ENCODE results near the gene PPP1R1B. TPM values are rescaled to one million over a fixed set of nuclear protein-coding genes. Genes with fewer than 3 reads are reported as not detected.

PPP1R1B gene
- total and polyA plus RNA-seq, 9 of the 15 experiments (the other 6 are each of a cell fraction or from before 2014, with no cell fraction given), result 0.07 to 0.18 (median 0.10) TPM; not detected in 4

DNA sequence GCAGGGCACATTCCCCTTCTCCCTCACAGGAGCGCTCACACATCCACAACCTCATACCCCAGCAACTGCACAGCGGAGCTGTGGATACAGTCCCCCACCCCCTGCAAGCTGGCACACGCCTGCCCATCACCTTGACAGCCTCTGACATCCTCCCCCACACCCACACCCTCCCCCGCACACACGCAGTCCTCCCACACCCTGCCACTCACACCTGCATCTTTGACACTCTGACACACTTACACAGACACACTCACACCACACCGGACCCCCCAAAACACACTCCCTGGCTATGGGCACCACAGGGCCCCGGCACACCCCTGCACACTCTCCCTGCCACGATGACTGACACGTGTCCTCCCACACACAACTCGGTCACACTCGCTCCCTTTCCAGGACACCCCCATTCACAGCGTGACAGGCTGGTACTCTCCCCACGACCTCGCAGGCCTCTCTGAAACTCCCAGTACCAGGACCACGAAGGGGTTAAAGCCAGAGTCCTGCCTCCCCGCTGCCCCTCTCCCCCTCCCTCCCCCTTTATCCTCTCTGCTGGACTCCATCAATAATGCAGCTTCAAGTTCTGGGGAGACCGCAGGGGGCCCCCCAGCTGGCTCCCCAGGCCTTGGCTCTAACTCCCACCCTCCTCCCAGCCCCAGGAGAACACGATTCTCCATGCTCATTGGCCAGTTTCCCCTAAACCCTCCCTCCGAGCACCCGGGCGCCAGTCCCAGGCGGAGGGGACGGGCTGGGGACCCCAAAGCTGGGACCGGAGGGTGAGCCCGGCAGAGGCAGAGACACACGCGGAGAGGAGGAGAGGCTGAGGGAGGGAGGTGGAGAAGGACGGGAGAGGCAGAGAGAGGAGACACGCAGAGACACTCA is at the start of gene PPP1R1B (continued):
- peak; percentile 48; the same call in 1 of the 2 replicates for TF ChIP-seq KLF16 (IDR thresholded peaks at IDR 0.05)
- TF ChIP-seq, protein P1, sequence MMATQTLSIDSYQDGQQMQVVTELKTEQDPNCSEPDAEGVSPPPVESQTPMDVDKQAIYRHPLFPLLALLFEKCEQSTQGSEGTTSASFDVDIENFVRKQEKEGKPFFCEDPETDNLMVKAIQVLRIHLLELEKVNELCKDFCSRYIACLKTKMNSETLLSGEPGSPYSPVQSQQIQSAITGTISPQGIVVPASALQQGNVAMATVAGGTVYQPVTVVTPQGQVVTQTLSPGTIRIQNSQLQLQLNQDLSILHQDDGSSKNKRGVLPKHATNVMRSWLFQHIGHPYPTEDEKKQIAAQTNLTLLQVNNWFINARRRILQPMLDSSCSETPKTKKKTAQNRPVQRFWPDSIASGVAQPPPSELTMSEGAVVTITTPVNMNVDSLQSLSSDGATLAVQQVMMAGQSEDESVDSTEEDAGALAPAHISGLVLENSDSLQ (IDR thresholded peaks at IDR 0.05), result peak; percentile 80
- no peak for TF ChIP-seq FUS (optimal IDR thresholded peaks at IDR 0.05; ENCODE audit: low read depth, low read length)

DNA sequence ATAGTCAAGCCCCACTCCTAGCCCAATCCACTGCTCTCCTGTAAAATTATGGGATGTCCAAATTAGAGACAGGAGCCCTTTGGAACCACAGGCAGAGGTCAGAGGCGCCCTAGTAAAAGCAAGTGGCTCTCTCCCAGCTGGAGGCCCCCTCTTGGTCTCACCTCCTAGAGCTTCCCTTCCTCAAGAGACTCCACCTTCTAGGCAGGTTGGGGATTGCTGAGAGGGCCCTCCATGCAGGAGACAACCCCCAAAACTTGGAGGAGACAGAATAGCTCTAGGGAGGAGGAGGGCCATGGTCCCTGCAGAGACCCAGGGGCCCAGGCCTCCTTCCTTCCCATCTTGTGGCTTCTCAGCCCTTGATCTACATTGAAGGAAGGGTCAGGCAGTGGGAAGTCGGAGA is 48.5 kb upstream of the PPP1R1B start:
- Histone ChIP-seq H3K4me3 (no peak overlapping the region), H4K20me1 (replicated peaks; ENCODE audit: control insufficient read depth, insufficient read depth, low read length) (0 out of 2 replicates have a peak, but pooled peaks cover 7% of the 10 kb centered on the region), H3K4me1 (replicated peaks in 1 of 2; ENCODE audit: control insufficient read depth in 2 of 2, insufficient read depth in 2 of 2, low read length in 2 of 2) (peaks cover 0 to 9% of the 10 kb centered on the region in 2 experiments; a peak in 2 of 5 replicates), H3K9ac (ENCODE audit: insufficient read depth in 1 of 2, low read depth in 2 of 2, low read length in 2 of 2) (no peak overlapping the region), H3K79me2 (ENCODE audit: control insufficient read depth, insufficient read depth, low read length) (no peaks in the 10 kb centered on the region), H3K27ac (ENCODE audit: extremely low read depth, low read depth, low read length) (no peak overlapping the region), H3K27me3 (ENCODE audit: control insufficient read depth in 2 of 2, insufficient read depth in 2 of 2, low read length in 2 of 2) (peaks cover 27 to 55% of the 10 kb centered on the region in 2 experiments), H3K9me3 (replicated peaks; ENCODE audit: control insufficient read depth, insufficient read depth, low read depth, low read length) (no peaks in the 10 kb centered on the region), H3K4me2 (ENCODE audit: insufficient read depth, low read length) (no peak overlapping the region), H2AFZ (ENCODE audit: low read depth, low read length) (no peak overlapping the region), H3K36me3 (ENCODE audit: control insufficient read depth, insufficient read depth, low read length) (no peaks in the 10 kb centered on the region), H3K9me1 (ENCODE audit: control insufficient read depth, insufficient read depth, low read length) (peaks cover 4% of the 10 kb centered on the region)
- ATAC-seq, result no peak
- WGBS (ENCODE audit: insufficient coverage, low coverage, missing lambda C conversion rate), result 0% methylated on average over 2 of the region's 2 CpGs
- in situ Hi-C loops (cut with MboI), result no loop called here
- TF ChIP-seq KDM2B (CRISPR knock-in tag; IDR thresholded peaks at IDR 0.05), result no peak
- intact Hi-C loops (cut with micrococcal nuclease), result no loop called here
- POLR2A ChIA-PET, result interaction anchor here (0.5 to 1.3 kb wide), 2 partner anchors 18 to 724 kb away, joined by 3 to 5 read pairs; no protein-coding TSS in a partner anchor
- CTCF ChIA-PET (ENCODE audit: low intra/inter-chr PET ratio), result no interaction called here
- no peak for DNase-seq (ENCODE audit: extremely low read depth in 1 of 4, low spot score in 3 of 4)
- FAIRE-seq, result no peak
- BruUV-seq (replicated peaks), result no TSS peak
